Stimulated activated effector memory CD8-positive, alpha-beta T cell treated with anti-CD3 and anti-CD28 coated beads, Interleukin-12 subunit alpha, Interleukin-12 subunit beta, amount 100 ng/mL, for 72 hours (primary cell): ENCODE data around the gene ARIH2.

Experiments used
- ATAC-seq: fragments of 150-1000 bp; cut with Tn5 transposase; 2 replicates; pipeline ENCODE4 v1.10.0; 2021
- DNase-seq, 2 donors: peaks; one replicate each; pipeline ENCODE4 v3.0.0; 2021 to 2022; ENCODE audit warnings: low spot score in 2 of 2
- H3K27ac Mint-ChIP-seq: one replicate; pipeline ENCODE4 v1.8.0; 2022; ENCODE audit warnings: mild to moderate bottlenecking, mixed read lengths
- H3K36me3 Mint-ChIP-seq: one replicate; pipeline ENCODE4 v1.8.0; 2022; ENCODE audit warnings: mild to moderate bottlenecking, mixed read lengths
- H3K4me1 Mint-ChIP-seq: one replicate; pipeline ENCODE4 v1.8.0; 2022; ENCODE audit warnings: mixed read lengths
- H3K4me3 Mint-ChIP-seq: one replicate; pipeline ENCODE4 v1.8.0; 2022; ENCODE audit warnings: mild to moderate bottlenecking, mixed read lengths
- H3K9me3 Mint-ChIP-seq: one replicate; pipeline ENCODE4 v1.8.0; 2022; ENCODE audit warnings: mixed read lengths

Gene ARIH2

GRCh38 chr3:48945891-48946549 is 27.4 kb downstream of the ARIH2 start:
- ATAC-seq (peak; percentile 61), DNase-seq (no peak)
- Mint-ChIP-seq H3K4me1 (peaks cover 34% of the 10 kb centered on the region), H3K27ac (peak overlapping the region; percentile 92), H3K36me3 (peaks cover 69% of the 10 kb centered on the region), H3K9me3 (no peaks in the 10 kb centered on the region), H3K4me3 (peak overlapping the region; percentile 47)

GRCh38 chr3:48949376-48949717 is 30.7 kb downstream of the ARIH2 start:
- ATAC-seq (no peak), DNase-seq (no peak)
- Mint-ChIP-seq H3K4me1 (peaks cover 32% of the 10 kb centered on the region), H3K27ac (peak overlapping the region; percentile 69), H3K9me3 (no peaks in the 10 kb centered on the region), H3K4me3 (no peak overlapping the region), H3K36me3 (peaks cover 76% of the 10 kb centered on the region)

GRCh38 chr3:48950051-48950450 is 31.4 kb downstream of the ARIH2 start:
- Mint-ChIP-seq H3K27ac (peak overlapping the region; percentile 69), H3K4me3 (no peak overlapping the region)

GRCh38 chr3:48951764-48952163 is 33.1 kb downstream of the ARIH2 start:
- H3K4me1 Mint-ChIP-seq: peaks cover 14% of the 10 kb centered on the region
- peak overlapping the region; percentile 35 for H3K27ac Mint-ChIP-seq
- ATAC-seq (no peak), DNase-seq (no peak)
- H3K9me3 Mint-ChIP-seq: no peaks in the 10 kb centered on the region
- peaks cover 84% of the 10 kb centered on the region for H3K36me3 Mint-ChIP-seq
- H3K4me3 Mint-ChIP-seq: no peak overlapping the region

More at GRCh38 chr3:48950051-48950450, 31.4 kb downstream of the ARIH2 start:
- H3K4me1 Mint-ChIP-seq: peaks cover 25% of the 10 kb centered on the region
- ATAC-seq (no peak), DNase-seq (no peak)
- H3K36me3 Mint-ChIP-seq: peaks cover 78% of the 10 kb centered on the region
- no peaks in the 10 kb centered on the region for H3K9me3 Mint-ChIP-seq

GRCh38 chr3:48952510-48953118 is 34.0 kb downstream of the ARIH2 start:
- peak overlapping the region; percentile 35 for H3K27ac Mint-ChIP-seq
- ATAC-seq (peak; percentile 56), DNase-seq (no peak)
- no peak overlapping the region for H3K4me3 Mint-ChIP-seq
- peaks cover 13% of the 10 kb centered on the region for H3K4me1 Mint-ChIP-seq
- H3K9me3 Mint-ChIP-seq: no peaks in the 10 kb centered on the region
- H3K36me3 Mint-ChIP-seq: peaks cover 90% of the 10 kb centered on the region

- Mint-ChIP-seq H3K36me3 (peaks cover 94% of the 10 kb centered on the region), H3K4me1 (peaks cover 12% of the 10 kb centered on the region), H3K27ac (no peak overlapping the region)
These were observed 38.5 kb downstream of the ARIH2 start for GRCh38 chr3:48957006-48957705.

GRCh38 chr3:48960841-48961413 is 42.3 kb downstream of the ARIH2 start:
- Mint-ChIP-seq H3K4me1 (no peaks in the 10 kb centered on the region), H3K9me3 (no peaks in the 10 kb centered on the region), H3K36me3 (peaks cover 94% of the 10 kb centered on the region), H3K27ac (no peak overlapping the region), H3K4me3 (no peak overlapping the region)
- DNase-seq (no peak), ATAC-seq (no peak)

More at GRCh38 chr3:48957006-48957705, 38.5 kb downstream of the ARIH2 start:
- DNase-seq: no peak
- Mint-ChIP-seq H3K4me3 (no peak overlapping the region), H3K9me3 (no peaks in the 10 kb centered on the region)
- no peak for ATAC-seq

- ATAC-seq (no peak), DNase-seq (no peak)
- Mint-ChIP-seq H3K4me1 (peaks cover 13% of the 10 kb centered on the region), H3K36me3 (peaks cover 94% of the 10 kb centered on the region), H3K9me3 (no peaks in the 10 kb centered on the region), H3K27ac (peak overlapping the region; percentile 18), H3K4me3 (no peak overlapping the region)
These were observed 43.7 kb downstream of the ARIH2 start for GRCh38 chr3:48962340-48962739.

GRCh38 chr3:48962939-48963338 is 44.3 kb downstream of the ARIH2 start:
- peaks cover 94% of the 10 kb centered on the region for H3K36me3 Mint-ChIP-seq
- ATAC-seq (no peak), DNase-seq (no peak)
- H3K4me3 Mint-ChIP-seq: no peak overlapping the region
- peak overlapping the region; percentile 18 for H3K27ac Mint-ChIP-seq
- peaks cover 13% of the 10 kb centered on the region for H3K4me1 Mint-ChIP-seq
- no peaks in the 10 kb centered on the region for H3K9me3 Mint-ChIP-seq

- DNase-seq: no peak
- Mint-ChIP-seq H3K36me3 (peaks cover 94% of the 10 kb centered on the region), H3K4me1 (peaks cover 13% of the 10 kb centered on the region), H3K9me3 (no peaks in the 10 kb centered on the region), H3K4me3 (no peak overlapping the region), H3K27ac (no peak overlapping the region)
- ATAC-seq: no peak
These were observed 44.9 kb downstream of the ARIH2 start for GRCh38 chr3:48963591-48963990.

GRCh38 chr3:48966367-48966766 is 47.7 kb downstream of the ARIH2 start:
- H3K4me3 Mint-ChIP-seq: no peak overlapping the region
- no peaks in the 10 kb centered on the region for H3K9me3 Mint-ChIP-seq
- ATAC-seq (peak; percentile 60), DNase-seq (no peak)
- H3K27ac Mint-ChIP-seq: peak overlapping the region; percentile 40
- peaks cover 13% of the 10 kb centered on the region for H3K4me1 Mint-ChIP-seq
- peaks cover 100% of the 10 kb centered on the region for H3K36me3 Mint-ChIP-seq

- H3K27ac Mint-ChIP-seq: peak overlapping the region; percentile 85
- peaks cover 13% of the 10 kb centered on the region for H3K4me1 Mint-ChIP-seq
- ATAC-seq (peak; percentile 76), DNase-seq (no peak)
- peak overlapping the region; percentile 47 for H3K4me3 Mint-ChIP-seq
- H3K9me3 Mint-ChIP-seq: no peaks in the 10 kb centered on the region
- peaks cover 100% of the 10 kb centered on the region for H3K36me3 Mint-ChIP-seq
These were observed 48.3 kb downstream of the ARIH2 start for GRCh38 chr3:48966876-48967361.

- ATAC-seq: no peak
- no peak for DNase-seq
- Mint-ChIP-seq H3K36me3 (peaks cover 100% of the 10 kb centered on the region), H3K4me1 (peaks cover 13% of the 10 kb centered on the region), H3K9me3 (no peaks in the 10 kb centered on the region), H3K27ac (no peak overlapping the region), H3K4me3 (no peak overlapping the region)
These were observed 51.9 kb downstream of the ARIH2 start for GRCh38 chr3:48970586-48970985.

GRCh38 chr3:48974076-48974864 is 55.6 kb downstream of the ARIH2 start:
- Mint-ChIP-seq H3K4me1 (no peaks in the 10 kb centered on the region), H3K36me3 (peaks cover 100% of the 10 kb centered on the region), H3K27ac (no peak overlapping the region), H3K9me3 (no peaks in the 10 kb centered on the region), H3K4me3 (no peak overlapping the region)
- DNase-seq: no peak
- no peak for ATAC-seq

- Mint-ChIP-seq H3K27ac (peak overlapping the region; percentile 69), H3K4me1 (no peaks in the 10 kb centered on the region), H3K4me3 (no peak overlapping the region), H3K36me3 (peaks cover 100% of the 10 kb centered on the region), H3K9me3 (no peaks in the 10 kb centered on the region)
- ATAC-seq: no peak
- no peak for DNase-seq
These were observed 60.8 kb downstream of the ARIH2 start for GRCh38 chr3:48979451-48979850.
